ENCODE measurements around the gene CHST11.

Gene CHST11

DNA sequence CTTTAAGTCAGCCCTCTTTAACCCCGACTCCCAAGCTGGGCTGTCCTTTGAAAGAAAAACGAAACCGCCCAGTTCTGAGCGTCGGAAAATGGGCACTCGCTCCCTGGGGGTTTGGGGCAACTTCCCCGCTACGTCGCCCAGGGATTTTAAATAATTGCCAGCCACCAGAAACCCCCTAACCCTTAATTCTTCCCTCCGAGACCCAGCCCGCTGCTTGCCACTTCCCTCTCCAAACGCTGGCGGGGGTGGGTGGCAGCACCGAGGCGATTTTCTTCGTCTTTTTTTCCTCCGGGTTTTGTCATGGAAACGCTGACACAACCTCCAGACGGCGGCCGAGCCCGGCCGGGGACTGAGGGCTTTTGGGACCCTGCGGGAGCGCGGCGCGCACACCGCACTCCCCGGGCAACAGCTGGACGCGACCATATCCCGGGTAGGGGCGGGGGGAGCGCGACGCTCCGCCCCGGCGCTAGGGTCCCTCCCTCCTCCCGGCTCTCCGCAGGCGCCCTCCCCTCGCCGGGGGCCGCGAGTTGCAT lies at the start of gene CHST11:
TSS of gene CHST11 (plus strand) at position 532 of the 533 bp plus-strand sequence.
- no peak for DNase-seq

DNA sequence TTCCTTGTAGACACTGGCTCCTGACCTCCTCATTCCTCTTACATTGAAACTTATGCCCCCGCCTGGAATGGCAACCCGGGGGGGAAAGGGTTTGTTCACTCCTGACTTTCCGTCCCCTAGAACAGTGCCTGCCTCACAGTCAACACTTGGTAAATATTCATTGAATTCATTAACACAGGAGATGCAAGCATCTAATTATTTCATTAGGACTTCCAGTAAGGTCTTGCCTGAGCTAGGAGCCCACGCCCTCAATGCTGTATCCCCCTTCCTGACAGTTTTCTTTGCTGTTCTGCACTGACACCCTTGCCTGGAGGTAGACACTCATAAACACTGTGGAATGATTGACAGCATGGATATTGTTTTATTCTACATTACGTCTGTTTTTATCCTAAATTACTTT lies 49.3 kb upstream of the CHST11 start:
- no peak for DNase-seq

DNA sequence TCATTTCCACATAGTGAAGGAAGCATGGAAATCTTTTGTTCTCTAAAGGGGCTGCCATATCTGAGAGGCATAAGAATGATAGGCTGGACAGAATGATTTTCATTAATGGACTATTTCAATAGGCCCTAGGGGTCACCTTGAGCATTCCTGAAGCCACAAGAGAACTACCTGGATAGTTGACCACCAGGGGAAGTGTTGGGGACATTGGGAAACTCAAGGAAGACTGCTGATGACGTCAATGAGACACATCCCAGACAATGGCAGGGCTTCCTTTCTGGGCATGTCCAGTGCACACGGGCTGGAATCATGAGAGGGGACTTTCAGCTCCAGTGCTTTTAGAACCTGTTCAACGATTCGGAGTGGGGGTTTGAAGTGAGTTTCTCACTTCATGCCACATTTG lies 48.8 kb upstream of the CHST11 start:
- DNase-seq = no peak

DNA sequence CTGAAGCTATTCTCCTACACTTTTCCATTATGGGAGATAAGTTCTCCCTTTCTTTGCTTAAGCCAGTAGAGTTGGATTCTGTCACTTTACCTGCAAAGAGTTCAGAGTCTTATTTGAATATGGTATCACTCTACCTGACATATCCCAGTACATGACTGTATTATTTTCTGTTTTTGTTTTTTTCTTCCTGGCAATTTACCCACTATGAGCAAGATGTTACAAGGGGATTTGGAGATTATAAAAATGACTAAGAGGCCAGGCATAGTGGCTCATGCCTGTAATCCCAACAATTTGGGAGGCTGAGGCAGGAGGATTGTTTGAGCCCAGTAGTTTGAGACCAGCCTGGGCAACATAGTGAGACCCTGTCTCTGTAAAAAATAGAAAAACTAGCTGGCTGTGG lies 46.4 kb upstream of the CHST11 start:
- no peak for DNase-seq

DNA sequence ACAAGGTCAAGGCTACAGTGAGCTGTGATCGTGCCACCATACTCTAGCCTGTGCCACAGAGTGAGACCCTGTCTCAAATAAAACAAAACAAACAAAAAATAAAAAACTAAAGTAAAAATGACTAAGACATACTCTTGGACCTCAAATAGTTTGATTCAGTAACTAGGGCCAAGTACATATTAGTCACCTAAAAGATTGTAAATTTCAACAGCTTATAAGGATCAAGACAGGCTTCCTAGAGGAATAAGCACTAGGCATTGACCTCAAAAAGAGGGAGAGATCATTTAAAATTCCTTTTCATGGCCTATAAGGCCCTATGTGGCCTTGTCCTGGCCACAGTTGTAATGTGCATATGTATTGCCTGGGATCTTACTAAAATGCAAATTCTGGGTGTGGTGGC lies 46.0 kb upstream of the CHST11 start:
- no peak for DNase-seq

DNA sequence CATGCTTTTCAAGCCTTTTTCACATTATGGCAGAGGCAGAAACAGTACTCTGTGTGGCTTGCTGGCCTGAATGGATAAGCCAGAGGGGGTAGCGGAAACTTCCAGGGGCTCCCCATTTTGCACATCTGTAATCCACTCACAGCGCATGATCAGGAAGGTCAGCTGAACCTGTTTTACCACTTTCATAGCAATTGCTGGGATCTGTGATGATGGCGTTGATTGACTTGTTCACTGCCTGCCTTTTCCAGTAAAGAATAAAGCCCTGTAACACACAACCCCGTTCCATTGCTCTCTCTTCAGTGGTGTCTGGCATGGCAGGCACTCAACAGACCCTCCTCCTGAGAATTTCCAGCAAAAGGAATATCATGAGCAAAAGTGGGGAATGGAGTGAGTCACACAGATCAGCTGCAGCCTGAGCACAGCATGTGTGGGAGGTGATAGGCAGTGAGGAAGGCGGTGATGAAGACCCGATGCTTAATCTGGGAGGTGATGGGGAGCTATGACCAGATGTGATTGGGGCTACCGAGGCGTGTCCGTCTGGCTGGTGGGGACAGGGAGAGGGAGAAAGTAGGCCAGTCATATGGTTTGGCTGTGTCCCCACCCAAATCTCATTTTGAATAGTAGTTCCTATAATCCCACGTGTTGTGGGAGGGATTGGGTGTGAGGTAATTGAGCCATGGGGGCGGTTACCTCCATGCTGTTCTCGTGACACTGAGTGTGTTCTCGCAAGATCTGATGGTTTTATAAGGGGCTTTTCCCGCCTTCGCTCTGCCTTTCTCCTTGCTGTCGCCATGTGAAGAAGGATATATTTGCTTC lies 44.7 kb upstream of the CHST11 start:
- no peak for DNase-seq

DNA sequence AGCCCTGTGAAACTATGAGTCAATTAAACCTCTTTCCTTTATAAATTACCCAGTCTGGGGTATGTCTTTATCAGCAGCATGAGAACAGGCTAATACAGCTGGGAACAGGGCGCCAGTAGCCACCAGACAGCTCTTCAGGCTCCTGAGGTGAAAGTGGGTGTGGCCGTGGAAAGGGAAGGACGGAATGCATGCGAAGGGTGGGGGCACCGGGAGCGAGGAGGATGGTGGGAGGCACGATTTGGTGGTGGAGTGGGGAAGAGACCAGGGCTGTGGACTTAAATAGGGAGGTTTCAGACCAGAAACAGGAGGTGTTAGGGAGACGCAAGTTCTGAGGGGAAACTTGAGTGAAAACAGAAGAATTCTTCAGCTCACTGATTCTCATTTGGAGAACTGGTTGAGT lies 44.1 kb upstream of the CHST11 start:
- DNase-seq = no peak

DNA sequence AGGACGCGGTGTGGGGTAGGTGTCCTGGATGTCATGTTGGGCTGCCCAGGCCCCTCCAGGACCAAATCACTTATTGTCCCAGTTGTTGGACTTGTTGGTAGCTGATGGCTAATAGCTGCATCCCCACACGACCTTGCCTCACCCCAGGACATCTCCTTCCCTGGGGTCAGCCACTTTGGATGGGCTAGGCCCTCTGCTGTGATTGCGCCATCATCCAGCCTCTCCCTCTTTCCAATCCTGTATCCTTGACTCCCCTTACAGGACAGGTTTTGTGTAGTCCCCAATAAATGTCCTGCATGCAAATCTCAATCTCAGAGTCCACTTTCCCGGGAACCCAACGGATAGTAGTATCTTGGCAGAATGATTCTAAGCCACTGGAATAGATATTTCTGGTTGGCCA lies 43.4 kb upstream of the CHST11 start:
- no peak for DNase-seq

- DNase-seq = no peak
Measured at GRCh38 chr12:104414581-104415341, 42.0 kb upstream of the CHST11 start.

DNA sequence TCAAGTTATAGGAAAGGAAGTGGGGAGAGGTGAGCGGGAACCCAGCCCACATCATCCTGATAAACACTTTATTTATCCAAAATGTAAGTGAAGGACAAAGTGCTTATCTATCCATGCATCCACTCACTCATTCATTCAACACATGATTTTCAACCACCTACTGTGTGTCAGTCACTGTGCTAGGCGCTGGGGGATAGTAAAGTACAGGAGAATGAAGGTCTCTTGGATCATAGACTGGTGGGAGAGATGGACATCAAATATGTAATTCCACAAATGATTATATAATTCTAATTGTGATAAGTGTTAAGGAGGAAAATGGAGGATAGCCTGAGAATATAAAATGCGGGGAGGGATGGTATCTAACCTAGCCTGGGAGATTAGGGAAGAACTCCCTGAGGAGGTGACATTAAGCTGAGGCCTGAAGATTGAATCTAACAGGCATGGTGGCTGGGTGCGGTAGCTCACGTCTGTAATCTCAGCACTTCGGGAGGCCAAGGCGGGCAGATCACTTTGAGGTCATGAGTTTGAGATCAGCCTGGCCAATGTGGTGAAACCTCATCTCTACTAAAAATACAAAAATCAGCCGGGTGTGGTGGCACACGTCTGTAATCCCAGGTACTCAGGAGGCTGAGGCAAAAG lies 41.3 kb upstream of the CHST11 start:
- no peak for DNase-seq

DNA sequence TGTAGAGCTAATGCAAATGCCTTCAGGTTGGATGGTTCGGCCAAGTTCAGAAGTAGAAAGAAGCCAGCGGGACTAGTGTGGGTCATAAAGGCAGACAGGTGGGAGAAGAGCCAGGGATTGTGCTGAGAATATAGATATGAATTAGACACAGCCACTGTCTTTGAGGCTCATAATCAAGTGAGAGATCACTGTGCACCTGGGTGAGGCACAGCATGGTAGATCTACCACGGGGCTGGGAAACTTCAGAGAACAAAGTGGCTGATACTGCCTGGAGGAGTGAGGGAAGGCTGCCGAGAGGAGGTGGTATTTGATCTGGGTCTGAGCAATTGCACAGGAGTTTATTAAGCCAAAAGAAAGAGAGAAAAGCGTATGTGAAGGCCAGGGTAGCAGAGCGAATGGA lies 40.6 kb upstream of the CHST11 start:
- DNase-seq = no peak

GRCh38 chr12:104416585-104416984 lies 40.2 kb upstream of the CHST11 start:
- no peak for DNase-seq

DNA sequence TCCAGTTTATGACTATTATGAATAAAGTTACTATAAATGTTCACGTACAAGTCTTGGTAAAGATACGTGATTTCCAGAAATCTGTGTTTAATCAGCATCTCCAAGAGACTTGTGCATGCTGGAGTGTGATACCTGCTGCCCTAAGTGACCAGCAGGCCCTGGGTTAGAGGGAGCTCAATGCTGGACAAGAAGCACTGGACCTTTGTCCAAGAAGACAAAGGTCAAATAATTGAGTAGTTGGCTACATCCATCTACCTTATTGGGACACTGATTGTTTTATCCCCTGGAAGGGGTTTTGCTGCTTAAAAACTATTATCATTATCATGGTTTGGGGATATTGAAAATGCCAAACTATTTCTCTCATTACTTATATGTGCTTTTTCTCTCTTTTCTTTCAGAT lies 37.0 kb upstream of the CHST11 start:
- DNase-seq = no peak

- DNase-seq = no peak
Measured at GRCh38 chr12:104420868-104421267, 35.9 kb upstream of the CHST11 start.

- DNase-seq = no peak
Measured at GRCh38 chr12:104421343-104421742, 35.4 kb upstream of the CHST11 start.

DNA sequence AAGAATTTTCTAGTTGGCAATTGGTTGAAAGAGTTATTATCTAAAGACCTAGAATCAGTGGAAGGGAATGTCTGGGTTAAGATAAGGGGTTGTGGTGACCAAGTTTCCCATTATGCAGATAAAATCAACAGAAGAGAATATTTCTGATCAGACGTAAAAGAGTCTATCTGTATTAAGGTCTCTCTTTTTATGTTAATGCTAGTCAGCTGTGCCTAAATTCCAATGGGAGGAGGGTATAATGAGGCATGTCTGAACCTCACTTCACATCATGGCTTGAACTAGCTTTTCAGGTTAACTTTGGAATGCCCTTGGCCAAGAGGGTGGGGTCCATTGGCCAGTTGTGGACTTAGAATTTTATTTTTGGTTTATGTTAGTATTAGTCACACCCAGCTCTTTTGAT lies 34.3 kb upstream of the CHST11 start:
- DNase-seq = no peak

DNA sequence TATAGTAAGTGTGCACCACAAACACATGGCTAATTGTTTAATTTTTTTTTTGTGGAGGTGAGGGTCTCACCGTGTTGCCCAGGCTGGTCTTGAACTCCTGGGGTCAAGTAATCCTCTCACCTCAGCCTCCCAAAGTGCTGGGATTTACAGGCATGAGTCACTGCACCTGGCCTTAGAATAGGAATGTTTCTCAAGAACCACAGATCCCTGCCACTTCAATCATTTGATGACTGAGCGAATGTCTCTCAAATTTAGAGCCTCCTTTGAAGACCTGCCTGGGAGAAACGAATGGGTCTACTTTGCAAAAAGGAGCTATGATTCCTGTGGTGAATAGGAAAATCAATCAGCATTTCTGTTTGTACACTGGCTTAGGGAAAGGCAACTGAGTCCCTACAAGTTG lies 33.5 kb upstream of the CHST11 start:
- no peak for DNase-seq

DNA sequence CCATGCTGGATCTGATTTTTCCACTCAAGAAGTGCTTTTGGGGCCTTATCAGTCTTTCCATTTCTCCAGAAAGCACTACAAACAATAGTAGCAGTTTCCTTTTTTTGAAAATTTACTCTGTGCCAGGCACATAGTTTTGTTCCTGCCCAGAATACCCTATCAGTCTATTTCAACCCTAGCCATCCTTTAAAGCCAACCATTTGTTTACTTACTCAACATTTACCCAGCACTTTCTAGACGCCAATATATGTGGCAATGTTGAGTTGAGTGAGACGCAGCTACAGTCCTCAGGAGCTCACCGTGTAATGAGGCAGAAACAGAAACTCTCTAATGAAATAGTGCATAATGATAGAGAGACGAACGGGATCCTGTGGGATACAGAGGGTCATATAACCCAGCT lies 32.9 kb upstream of the CHST11 start:
- no peak for DNase-seq

DNA sequence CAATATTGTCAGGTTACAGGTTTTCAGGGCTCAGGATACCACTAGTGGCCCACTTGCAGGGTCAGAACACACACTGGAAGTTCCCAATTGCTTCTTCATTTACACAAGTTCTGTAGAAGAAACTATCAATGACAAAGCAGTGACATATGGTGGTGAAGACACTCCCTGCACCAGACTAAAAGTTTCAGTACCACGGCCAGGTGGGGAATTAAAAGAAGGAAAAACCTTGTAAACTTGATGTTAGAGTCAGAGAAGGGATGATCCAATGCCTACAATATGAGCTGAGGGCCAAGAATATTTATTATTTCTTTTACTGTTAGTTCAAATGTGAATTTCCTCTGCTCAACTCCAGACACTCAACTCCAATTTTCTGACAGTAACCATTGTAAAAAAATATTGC lies 31.8 kb upstream of the CHST11 start:
- DNase-seq = no peak

GRCh38 chr12:104425614-104426013 lies 31.1 kb upstream of the CHST11 start:
- DNase-seq = no peak

DNA sequence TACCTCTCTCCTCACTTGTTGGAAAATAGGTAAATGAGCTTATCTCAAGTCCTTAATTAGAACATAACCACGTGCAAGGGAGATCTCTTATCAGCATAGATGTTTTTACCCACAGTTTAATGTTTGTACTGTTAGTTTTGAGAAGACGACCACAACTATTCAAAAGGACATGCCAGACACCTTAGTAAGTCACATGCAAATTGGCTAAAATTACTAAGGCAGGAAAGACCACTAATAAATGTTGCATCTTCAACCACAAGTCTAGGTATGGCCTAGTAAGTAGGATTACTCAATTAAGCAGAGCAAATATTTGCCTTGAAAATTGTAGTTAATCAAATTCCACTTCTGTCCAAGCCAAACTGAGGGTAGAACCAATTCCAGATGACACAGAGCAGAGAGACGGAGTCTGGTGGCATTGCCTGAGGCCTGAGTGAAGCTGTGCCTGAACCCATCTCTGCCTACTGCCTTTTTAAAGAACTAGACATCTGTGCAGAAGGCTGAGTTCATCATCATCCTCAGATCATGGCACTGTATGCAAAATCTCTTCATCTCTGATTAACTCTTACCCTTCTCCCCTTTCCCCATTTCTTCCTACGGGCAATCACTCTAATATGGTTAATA lies 29.7 kb upstream of the CHST11 start:
- no peak for DNase-seq

DNA sequence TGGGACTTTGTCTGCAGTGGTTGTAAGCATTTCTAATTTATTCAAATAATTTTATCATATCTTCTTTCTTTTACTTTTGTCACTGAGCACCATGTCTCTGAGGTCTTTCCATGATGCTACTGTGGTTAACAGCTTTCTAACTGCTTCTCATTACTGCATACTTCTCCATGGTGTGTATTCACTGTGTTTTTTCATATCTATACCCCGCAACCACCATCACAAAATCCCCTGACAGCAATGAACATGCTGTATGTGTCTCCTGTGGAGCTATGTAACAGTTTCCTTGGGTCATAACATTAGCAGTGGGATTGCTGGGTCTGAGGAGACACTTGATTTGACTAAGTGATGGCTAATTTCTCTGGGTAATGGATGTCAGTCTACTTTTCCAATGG lies 29.2 kb upstream of the CHST11 start:
- no peak for DNase-seq

GRCh38 chr12:104433061-104433460 lies 23.7 kb upstream of the CHST11 start:
- no peak for DNase-seq
